HepG2 (cell line): Measurements from ENCODE around the gene TBC1D30. TPM values are rescaled to one million over a fixed set of nuclear protein-coding genes. Genes with fewer than 3 reads are reported as not detected.
A peak's percentile ranks its signal among the peaks of the same experiment; 100 is the strongest.

Experiments used
- ATAC-seq: fragments of 200-7000 bp; cut with Tn5 transposase; 3 replicates; pipeline ENCODE4 v1.9.1; 2020; ENCODE audit warnings: mild to moderate bottlenecking, moderate library complexity
- BruUV-seq: library from RNA; stranded (reverse); fragments of 400-500 nt; replicated peaks from 2 replicates; lab custom pipeline; 2021; lab: Mats Ljungman, UMichigan
- CTCF ChIA-PET: fragments of 300-600 bp; formaldehyde crosslinking; extraction: SDS; loops from one replicate; lab custom pipeline; 2021; ENCODE audit warnings: low total read pairs, inconsistent platforms, low intra/inter-chr PET ratio; lab: Yijun Ruan, JAX
- POLR2A ChIA-PET: fragments of 350-600 bp; sonication (Branson Sonifier 250); formaldehyde crosslinking; loops from one replicate; lab custom pipeline; 2020; ENCODE audit warnings: antibody characterized with exemption, inconsistent platforms; lab: Yijun Ruan, JAX
- DNase-seq: peaks from one replicate; pipeline ENCODE4 v3.0.0-alpha.2; 2015; ENCODE audit warnings: low spot score
- FAIRE-seq: peaks from 3 replicates; lab custom pipeline; 2011; peaks lifted over from hg19 to GRCh38; lab: Jason Lieb, UNC
- H2AFZ ChIP-seq: one replicate; pipeline ENCODE4 v1.6.1; 2011; ENCODE audit warnings: low read length, inconsistent platforms
- H3K27ac ChIP-seq: fragments of 300-600 bp; 3 replicates; pipeline ENCODE4 v1.8.0; 2011; ENCODE audit warnings: mixed run types, mild to moderate bottlenecking, mixed read lengths, low read length, inconsistent platforms; ENCODE audit not compliant: insufficient read depth; ENCODE audit errors: extremely low read length
- H3K27me3 ChIP-seq, 2 experiments: fragments of 200-600 bp in 1 of 2; 2 replicates in 1 of 2; 3 replicates in 1 of 2; pipeline versions ENCODE4 v1.6.0 to v1.8.0; 2011; ENCODE audit warnings: low read length in 2 of 2, mild to moderate bottlenecking in 2 of 2, moderate library complexity in 2 of 2, inconsistent platforms in 1 of 2; ENCODE audit not compliant: insufficient read depth in 2 of 2, control insufficient read depth in 1 of 2
- H3K36me3 ChIP-seq, 2 experiments: fragments of 200-600 bp in 1 of 2; replicated peaks in 1 of 2; 2 replicates in 1 of 2; 3 replicates in 1 of 2; pipeline versions ENCODE4 v1.5.1 to v1.8.0; 2011; ENCODE audit warnings: low read length in 2 of 2, inconsistent platforms in 1 of 2; ENCODE audit not compliant: insufficient read depth in 2 of 2, control insufficient read depth in 1 of 2
- H3K4me1 ChIP-seq: 2 replicates; pipeline ENCODE4 v1.5.1; 2012; ENCODE audit warnings: low read length, inconsistent platforms; ENCODE audit not compliant: insufficient read depth
- H3K4me2 ChIP-seq: 2 replicates; pipeline ENCODE4 v1.6.0; 2011; ENCODE audit warnings: low read depth, low read length, inconsistent platforms
- H3K4me3 ChIP-seq, 3 experiments: fragments of 200-600 bp in 1 of 3; sonication (generic), shearing (Covaris generic) in 1 of 3; replicated peaks in 1 of 3; 2 replicates each; pipeline ENCODE4 v1.5.1; 2011 to 2016; ENCODE audit warnings: low read length in 3 of 3, inconsistent platforms in 2 of 3, low read depth in 2 of 3, mild to moderate bottlenecking in 2 of 3, control low read depth in 1 of 3, mixed read lengths in 1 of 3; ENCODE audit not compliant: insufficient read depth in 1 of 3
- H3K79me2 ChIP-seq: one replicate; pipeline ENCODE4 v1.6.1; 2011; ENCODE audit warnings: low read length, inconsistent platforms; ENCODE audit not compliant: insufficient read depth
- H3K9ac ChIP-seq: 2 replicates; pipeline ENCODE4 v1.6.0; 2011; ENCODE audit warnings: mild to moderate bottlenecking, low read depth, low read length, inconsistent platforms; ENCODE audit not compliant: insufficient read depth
- H3K9me3 ChIP-seq: 2 replicates; pipeline ENCODE4 v1.5.1; 2012; ENCODE audit warnings: mild to moderate bottlenecking, low read length
- H4K20me1 ChIP-seq: 2 replicates; pipeline ENCODE4 v1.6.0; 2011; ENCODE audit warnings: inconsistent platforms, mild to moderate bottlenecking, low read length, moderate library complexity; ENCODE audit not compliant: insufficient read depth
- CREB1 ChIP-seq, 2 experiments: fragments of 450-650 bp in 1 of 2; IDR thresholded peaks; 2 replicates each; pipeline ENCODE4 v1.6.1; 2016 to 2017; ENCODE audit warnings: control low read depth in 1 of 2, mild to moderate bottlenecking in 1 of 2, missing compliant biosample characterization in 1 of 2, missing genetic modification characterization in 1 of 2
- FIP1L1 ChIP-seq: fragments of 200-400 bp; formaldehyde crosslinking; IDR thresholded peaks from 2 replicates; pipeline ENCODE4 v1.6.1; 2018; ENCODE audit warnings: low read depth, mild to moderate bottlenecking, low read length, moderate library complexity, borderline replicate concordance; ENCODE audit not compliant: insufficient read depth
- HINFP ChIP-seq: sonication (generic); formaldehyde crosslinking; IDR thresholded peaks from 2 replicates; pipeline ENCODE4 v1.4.0; 2020; ENCODE audit warnings: low read depth, mild to moderate bottlenecking, missing genetic modification reagents
- KDM3A ChIP-seq: IDR thresholded peaks from 2 replicates; pipeline ENCODE4 v1.6.1; 2018; ENCODE audit warnings: low read depth, missing compliant biosample characterization
- NBN ChIP-seq: fragments of 450-650 bp; conservative IDR thresholded peaks from 2 replicates; pipeline ENCODE4 v1.6.1; 2017
- ZNF720 ChIP-seq: sonication (generic); formaldehyde crosslinking; IDR thresholded peaks from 2 replicates; pipeline ENCODE4 v1.4.0; 2020; ENCODE audit warnings: missing genetic modification reagents
- WGBS: methylation state at CpG from one replicate; pipeline ENCODE4 v1.1.6; 2017; ENCODE audit warnings: low lambda C conversion rate; 5-methylcytosine and 5-hydroxymethylcytosine counted together
- in situ Hi-C: cut with HindIII; loops from 2 replicates; pipeline ENCODE4 v1.10.0; 2017; ENCODE audit warnings: low pct_unique_long_range_greater_than_20kb; ENCODE audit not compliant: extremely low pct_ligation_motif_present
- intact Hi-C: fragments of 100-400 bp; cut with micrococcal nuclease; formaldehyde crosslinking; loops from one replicate; pipeline ENCODE4 v1.10.0; 2022; ENCODE audit not compliant: unreplicated experiment
- polyA plus RNA-seq, 8 experiments: library from polyadenylated mRNA; depleted of rRNA in 3 of 8; stranded (reverse) in 7 of 8; unstranded in 1 of 8; fragments of >200 nt; fragmentation: Illumina TruSeq in 4 of 8; extraction: Trizol in 4 of 8; gene quantifications; 2 replicates each; pipeline versions ENCODE4 v1.2.1 to v1.2.3, GENCODE V29; 2011 to 2016; ENCODE audit warnings: low read depth in 4 of 8, missing spikeins in 1 of 8, mixed read lengths in 1 of 8; ENCODE audit not compliant: insufficient read depth in 1 of 8
- total RNA-seq, 5 experiments: library from RNA; depleted of rRNA; stranded (reverse); fragments of >200 nt; fragmentation: Illumina TruSeq; extraction: Trizol; gene quantifications; 2 replicates each; pipeline ENCODE4 v1.2.3, GENCODE V29; 2016; ENCODE audit warnings: low read depth in 1 of 5

TBC1D30 gene
- total and polyA plus RNA-seq, 2 of the 13 experiments (the other 11 are each of a cell fraction or from before 2014, with no cell fraction given): 0.42 to 0.67 TPM

- TF ChIP-seq HINFP: no peak
- TF ChIP-seq NBN: no peak
- TF ChIP-seq KDM3A (CRISPR knock-in tag): no peak
These were observed 60.3 kb downstream of the TBC1D30 start (continued) for GRCh38 chr12:64884728-64885127.

- ChIA-PET POLR2A (no interaction called here), CTCF (interaction anchor here (3.5 kb wide), 1 partner anchor 218 kb away, joined by 16 read pairs; no protein-coding TSS in a partner anchor)
- TF ChIP-seq CREB1 (IDR thresholded peaks at IDR 0.05) (no peak), CREB1 (CRISPR knock-in tag; IDR thresholded peaks at IDR 0.05) (no peak), ZNF720 (CRISPR knock-in tag) (no peak), FIP1L1 (no peak)
- peak; percentile 27 for DNase-seq
- H2AFZ ChIP-seq: no peak overlapping the region
- no TSS peak for BruUV-seq
- 21% methylated on average over 9 of the region's 11 CpGs for WGBS
- H3K79me2 ChIP-seq: no peaks in the 10 kb centered on the region
- H3K4me3 ChIP-seq: no peak overlapping the region
- ATAC-seq: peak; percentile 64
- H3K27me3 ChIP-seq: no peaks in the 10 kb centered on the region; a peak in 1 of 5 replicates
- no peaks in the 10 kb centered on the region for H3K9me3 ChIP-seq
- intact Hi-C loops: loop anchor here (10.0 kb wide), 1 partner anchor 415 kb away; no protein-coding TSS in a partner anchor
- in situ Hi-C loops: loop anchor here (5.0 to 25.0 kb wide), 3 partner anchors 233 to 1223 kb away; partner anchors contain the start of gene WIF1
- H4K20me1 ChIP-seq: no peaks in the 10 kb centered on the region
- no peak overlapping the region for H3K4me2 ChIP-seq
- H3K36me3 ChIP-seq: no peaks in the 10 kb centered on the region
- peaks cover 10% of the 10 kb centered on the region for H3K4me1 ChIP-seq
- FAIRE-seq: no peak
- no peak overlapping the region for H3K9ac ChIP-seq
- H3K27ac ChIP-seq: no peak overlapping the region
These were observed 65.2 kb downstream of the TBC1D30 start for GRCh38 chr12:64889434-64890216.
